T-cell (primary cell): Measurements from ENCODE around the gene GLIS1. TPM values are rescaled to one million over a fixed set of nuclear protein-coding genes. Genes with fewer than 3 reads are reported as not detected.

ENCODE experiments used
- ATAC-seq, 4 experiments: fragments of 200-7000 bp in 3 of 4; fragments of 150-1000 bp in 1 of 4; cut with Tn5 transposase; replicated peaks in 1 of 4; 1 replicate in 3 of 4; 2 replicates in 1 of 4; pipeline ENCODE4 v1.10.0; 2021; ENCODE audit warnings: moderate library complexity in 3 of 4, mild to moderate bottlenecking in 2 of 4, moderate number of reproducible peaks in 1 of 4
- CTCF ChIA-PET, 2 donors: fragments of 300-600 bp; sonication (Branson Sonifier 250); formaldehyde crosslinking; loops; one replicate each; lab custom pipeline; 2022; ENCODE audit warnings: antibody characterized with exemption in 2 of 2; lab: Charles Lee
- POLR2A ChIA-PET, 2 donors: fragments of 300-600 bp; sonication (Branson Sonifier 250); formaldehyde crosslinking; loops; one replicate each; lab custom pipeline; 2022; ENCODE audit warnings: antibody characterized with exemption in 2 of 2; lab: Charles Lee
- DNase-seq, 35 experiments: peaks; one replicate each; pipeline versions ENCODE4 v3.0.0 to v3.0.0-alpha.2; 2013 to 2023
- H3K27ac ChIP-seq: one replicate; pipeline ENCODE4 v1.5.1; 2013; ENCODE audit warnings: low read length
- H3K27me3 ChIP-seq, 2 experiments: replicated peaks in 1 of 2; 1 replicate in 1 of 2; 2 replicates in 1 of 2; pipeline versions ENCODE4 v1.6.1 to v1.7.0; 2013; ENCODE audit warnings: low read length in 1 of 2, mixed read lengths in 1 of 2; ENCODE audit not compliant: control insufficient read depth in 2 of 2, insufficient read depth in 2 of 2; ENCODE audit errors: extremely low read depth in 1 of 2
- H3K36me3 ChIP-seq, 2 donors: 1 replicate in 1 of 2; 2 replicates in 1 of 2; pipeline versions ENCODE4 v1.6.1 to v1.7.0; 2013; ENCODE audit warnings: low read length in 1 of 2; ENCODE audit not compliant: control insufficient read depth in 2 of 2, insufficient read depth in 1 of 2; ENCODE audit errors: extremely low read depth in 1 of 2
- H3K4me1 ChIP-seq, 2 experiments: 1 replicate in 1 of 2; 2 replicates in 1 of 2; pipeline versions ENCODE4 v1.6.1 to v1.7.0; 2013; ENCODE audit warnings: low read length in 2 of 2, mixed read lengths in 1 of 2; ENCODE audit not compliant: insufficient read depth in 2 of 2, control insufficient read depth in 1 of 2; ENCODE audit errors: extremely low read depth in 1 of 2
- H3K4me3 ChIP-seq, 2 donors: 1 replicate in 1 of 2; 2 replicates in 1 of 2; pipeline versions ENCODE4 v1.5.1 to v1.7.0; 2013; ENCODE audit warnings: mild to moderate bottlenecking in 2 of 2, low read length in 1 of 2, moderate library complexity in 1 of 2; ENCODE audit not compliant: control insufficient read depth in 1 of 2; ENCODE audit errors: extremely low read depth in 1 of 2
- H3K9me3 ChIP-seq: 2 replicates; pipeline ENCODE4 v1.7.0; 2013
- H3K27ac Mint-ChIP-seq, 2 donors: one replicate each; pipeline ENCODE4 v1.8.0; 2020 to 2021; ENCODE audit warnings: mild to moderate bottlenecking in 2 of 2, mixed read lengths in 2 of 2
- H3K27me3 Mint-ChIP-seq, 2 donors: one replicate each; pipeline ENCODE4 v1.8.0; 2021 to 2022; ENCODE audit warnings: mixed read lengths in 2 of 2
- H3K36me3 Mint-ChIP-seq: one replicate; pipeline ENCODE4 v1.8.0; 2021; ENCODE audit warnings: mixed read lengths
- H3K4me1 Mint-ChIP-seq, 3 donors: one replicate each; pipeline ENCODE4 v1.8.0; 2020 to 2022; ENCODE audit warnings: mixed read lengths in 3 of 3, mild to moderate bottlenecking in 1 of 3
- H3K4me3 Mint-ChIP-seq, 3 donors: one replicate each; pipeline ENCODE4 v1.8.0; 2020 to 2022; ENCODE audit warnings: mild to moderate bottlenecking in 3 of 3, mixed read lengths in 3 of 3, moderate library complexity in 3 of 3
- H3K9me3 Mint-ChIP-seq, 3 donors: one replicate each; pipeline ENCODE4 v1.8.0; 2020 to 2022; ENCODE audit warnings: mixed read lengths in 3 of 3
- WGBS: methylation state at CpG from one replicate; pipeline ENCODE4 v1.1.5; 2013; ENCODE audit warnings: missing lambda C conversion rate; ENCODE audit not compliant: insufficient coverage; 5-methylcytosine and 5-hydroxymethylcytosine counted together
- total RNA-seq, 35 experiments: library from RNA in 6 of 35; stranded (reverse) in 6 of 35; fragments of 120-200 nt in 1 of 35; gene quantifications; one replicate each; pipeline versions ENCODE4 v1.2.1 to v1.2.4 and lab custom pipeline; 2013 to 2026

Gene GLIS1
- total RNA-seq, 5 donors from 2014 or later (not counting 1 experiment from before 2014, with no cell fraction given): not detected

GRCh38 chr1:53539711-53540603 is 199.0 kb downstream of the GLIS1 start:
- no peak for ATAC-seq
- Mint-ChIP-seq H3K9me3 (no peaks in the 10 kb centered on the region), H3K4me1 (no peaks in the 10 kb centered on the region), H3K36me3 (no peaks in the 10 kb centered on the region), H3K27me3 (peaks cover 0 to 3% of the 10 kb centered on the region in 2 donors), H3K4me3 (no peak overlapping the region), H3K27ac (no peak overlapping the region)
- no peak overlapping the region for H3K27ac ChIP-seq
- H3K4me3 ChIP-seq: no peak overlapping the region
- H3K27me3 ChIP-seq: peaks cover 0 to 8% of the 10 kb centered on the region in 2 experiments
- ChIA-PET POLR2A (no interaction called here), CTCF (no interaction called here)
- 86% methylated on average over 13 of the region's 22 CpGs for WGBS
- H3K4me1 ChIP-seq: no peaks in the 10 kb centered on the region
- H3K36me3 ChIP-seq: no peaks in the 10 kb centered on the region
- DNase-seq: no peak
- no peaks in the 10 kb centered on the region for H3K9me3 ChIP-seq

- Mint-ChIP-seq H3K27me3 (peaks cover 0 to 3% of the 10 kb centered on the region in 2 donors), H3K36me3 (no peaks in the 10 kb centered on the region), H3K4me3 (no peak overlapping the region), H3K4me1 (no peaks in the 10 kb centered on the region), H3K9me3 (no peaks in the 10 kb centered on the region), H3K27ac (no peak overlapping the region)
- no peak overlapping the region for H3K4me3 ChIP-seq
- ATAC-seq: no peak
- H3K36me3 ChIP-seq: no peaks in the 10 kb centered on the region
- no peaks in the 10 kb centered on the region for H3K9me3 ChIP-seq
- no peak for DNase-seq
- WGBS: 64% methylated on average over 2 of the region's 2 CpGs
- POLR2A ChIA-PET: no interaction called here
- no peaks in the 10 kb centered on the region for H3K4me1 ChIP-seq
- CTCF ChIA-PET: no interaction called here
- H3K27ac ChIP-seq: no peak overlapping the region
- H3K27me3 ChIP-seq: peaks cover 0 to 8% of the 10 kb centered on the region in 2 experiments
Observed at GRCh38 chr1:53539226-53539625, 199.7 kb downstream of the GLIS1 start.

GRCh38 chr1:53536606-53537005 is 202.4 kb downstream of the GLIS1 start:
- Histone ChIP-seq H3K27ac (no peak overlapping the region), H3K9me3 (no peaks in the 10 kb centered on the region), H3K4me3 (no peak overlapping the region), H3K36me3 (no peaks in the 10 kb centered on the region), H3K4me1 (no peaks in the 10 kb centered on the region), H3K27me3 (peaks cover 0 to 13% of the 10 kb centered on the region in 2 experiments)
- no peak for ATAC-seq
- Mint-ChIP-seq H3K36me3 (no peaks in the 10 kb centered on the region), H3K4me3 (no peak overlapping the region), H3K27ac (no peak overlapping the region), H3K27me3 (peaks cover 0 to 3% of the 10 kb centered on the region in 2 donors), H3K9me3 (no peaks in the 10 kb centered on the region), H3K4me1 (no peaks in the 10 kb centered on the region)
- WGBS: 83% methylated on average over 4 of the region's 6 CpGs
- no peak for DNase-seq
- POLR2A ChIA-PET: no interaction called here
- CTCF ChIA-PET: interaction anchor here in 1 of 2 donors (0.6 kb wide), 1 partner anchor 49 kb away, joined by 3 read pairs; no protein-coding TSS in a partner anchor

GRCh38 chr1:53535846-53536245 is 203.1 kb downstream of the GLIS1 start:
- Mint-ChIP-seq H3K4me3 (no peak overlapping the region), H3K4me1 (no peaks in the 10 kb centered on the region), H3K9me3 (no peaks in the 10 kb centered on the region), H3K27me3 (peaks cover 0 to 3% of the 10 kb centered on the region in 2 donors), H3K36me3 (no peaks in the 10 kb centered on the region), H3K27ac (no peak overlapping the region)
- no peak overlapping the region for H3K4me3 ChIP-seq
- H3K9me3 ChIP-seq: no peaks in the 10 kb centered on the region
- H3K27ac ChIP-seq: no peak overlapping the region
- ChIA-PET CTCF (no interaction called here), POLR2A (no interaction called here)
- 84% methylated on average over 6 of the region's 7 CpGs for WGBS
- ATAC-seq (no peak), DNase-seq (no peak)
- H3K4me1 ChIP-seq: no peaks in the 10 kb centered on the region
- H3K36me3 ChIP-seq: no peaks in the 10 kb centered on the region
- peaks cover 0 to 17% of the 10 kb centered on the region in 2 experiments for H3K27me3 ChIP-seq

- no peak overlapping the region for H3K4me3 Mint-ChIP-seq
- no peaks in the 10 kb centered on the region for H3K9me3 ChIP-seq
- POLR2A ChIA-PET: no interaction called here
- H3K27me3 Mint-ChIP-seq: peaks cover 0 to 3% of the 10 kb centered on the region in 2 donors
- no peaks in the 10 kb centered on the region for H3K4me1 ChIP-seq
- ATAC-seq (no peak), DNase-seq (no peak)
- no peaks in the 10 kb centered on the region for H3K9me3 Mint-ChIP-seq
- H3K4me3 ChIP-seq: no peak overlapping the region
- 88% methylated on average over 3 of the region's 5 CpGs for WGBS
- H3K27me3 ChIP-seq: peaks cover 0 to 17% of the 10 kb centered on the region in 2 experiments
- CTCF ChIA-PET: no interaction called here
- no peak overlapping the region for H3K27ac ChIP-seq
- no peaks in the 10 kb centered on the region for H3K4me1 Mint-ChIP-seq
- no peak overlapping the region for H3K27ac Mint-ChIP-seq
- no peaks in the 10 kb centered on the region for H3K36me3 ChIP-seq
- no peaks in the 10 kb centered on the region for H3K36me3 Mint-ChIP-seq
Observed at GRCh38 chr1:53535226-53535625, 203.7 kb downstream of the GLIS1 start.

GRCh38 chr1:53532912-53533311 is 206.1 kb downstream of the GLIS1 start:
- H3K27me3 ChIP-seq: peaks cover 0 to 19% of the 10 kb centered on the region in 2 experiments
- no peaks in the 10 kb centered on the region for H3K4me1 ChIP-seq
- ChIA-PET CTCF (no interaction called here), POLR2A (no interaction called here)
- DNase-seq (no peak), ATAC-seq (no peak)
- no peaks in the 10 kb centered on the region for H3K36me3 Mint-ChIP-seq
- H3K27ac Mint-ChIP-seq: no peak overlapping the region
- no peaks in the 10 kb centered on the region for H3K9me3 Mint-ChIP-seq
- no peak overlapping the region for H3K4me3 Mint-ChIP-seq
- H3K4me1 Mint-ChIP-seq: no peaks in the 10 kb centered on the region
- no peaks in the 10 kb centered on the region for H3K36me3 ChIP-seq
- H3K27ac ChIP-seq: no peak overlapping the region
- H3K4me3 ChIP-seq: no peak overlapping the region
- 100% methylated on average over 4 of the region's 4 CpGs for WGBS
- H3K27me3 Mint-ChIP-seq: peaks cover 0 to 3% of the 10 kb centered on the region in 2 donors
- no peaks in the 10 kb centered on the region for H3K9me3 ChIP-seq
